ENCODE results near the gene FBXL2.

GRCh38 chr3:33417066-33417673, 139.9 kb downstream of the FBXL2 start:
- TF ChIP-seq CTCF (IDR thresholded peaks at IDR 0.05) (no peak), PBX3 (IDR thresholded peaks at IDR 0.05) (no peak), REST (IDR thresholded peaks at IDR 0.05) (no peak), MAZ (IDR thresholded peaks at IDR 0.05; ENCODE audit: borderline replicate concordance, low read depth, low read length) (no peak), NR3C1 (IDR thresholded peaks at IDR 0.05) (no peak), POLR2A (IDR thresholded peaks at IDR 0.05; ENCODE audit: low read length) (no peak), EP300 (IDR thresholded peaks at IDR 0.05) (no peak), JUNB (IDR thresholded peaks at IDR 0.05) (no peak), ELK1 (IDR thresholded peaks at IDR 0.05; ENCODE audit: low read depth, low read length) (no peak), CBX2 (IDR thresholded peaks at IDR 0.05; ENCODE audit: borderline replicate concordance, low read depth) (no peak)
